CD14-positive monocyte (primary cell): ENCODE results near the gene LHFPL5. TPM values are rescaled to one million over a fixed set of nuclear protein-coding genes. Genes with fewer than 3 reads are reported as not detected.

Source experiments
- DNase-seq, 3 donors: peaks; one replicate each; pipeline ENCODE4 v3.0.0-alpha.2; 2011 to 2022
- H2AFZ ChIP-seq: 2 replicates; pipeline ENCODE4 v1.6.0; 2012; ENCODE audit warnings: mild to moderate bottlenecking, low read depth, low read length, inconsistent platforms; ENCODE audit not compliant: insufficient read depth, poor library complexity, severe bottlenecking
- H3K27ac ChIP-seq, 2 donors: 1 replicate in 1 of 2; 2 replicates in 1 of 2; pipeline ENCODE4 v1.5.1; 2012 to 2013; ENCODE audit warnings: low read length in 2 of 2, control low read depth in 1 of 2, inconsistent platforms in 1 of 2, low read depth in 1 of 2, mild to moderate bottlenecking in 1 of 2
- H3K27me3 ChIP-seq, 2 donors: one replicate each; pipeline versions ENCODE4 v1.6.0 to v1.6.1; 2011 to 2013; ENCODE audit warnings: low read length in 2 of 2; ENCODE audit not compliant: control insufficient read depth in 2 of 2, insufficient read depth in 2 of 2
- H3K36me3 ChIP-seq, 2 donors: replicated peaks in 1 of 2; 1 replicate in 1 of 2; 2 replicates in 1 of 2; pipeline versions ENCODE4 v1.5.1 to v1.6.1; 2012 to 2013; ENCODE audit warnings: low read length in 2 of 2, control low read depth in 1 of 2, inconsistent platforms in 1 of 2, mild to moderate bottlenecking in 1 of 2; ENCODE audit not compliant: insufficient read depth in 2 of 2, control insufficient read depth in 1 of 2
- H3K4me1 ChIP-seq, 2 donors: 1 replicate in 1 of 2; 2 replicates in 1 of 2; pipeline versions ENCODE4 v1.5.1 to v1.6.1; 2012 to 2013; ENCODE audit warnings: low read length in 2 of 2, control low read depth in 1 of 2, inconsistent platforms in 1 of 2, mild to moderate bottlenecking in 1 of 2, moderate library complexity in 1 of 2; ENCODE audit not compliant: insufficient read depth in 2 of 2, control insufficient read depth in 1 of 2
- H3K4me2 ChIP-seq: replicated peaks from 2 replicates; pipeline ENCODE3; 2012; ENCODE audit warnings: low read length, moderate library complexity, mild to moderate bottlenecking; ENCODE audit not compliant: poor library complexity, severe bottlenecking; ENCODE audit errors: extremely low read depth
- H3K4me3 ChIP-seq, 3 experiments: fragments of 200-600 bp in 1 of 3; sonication (generic) in 1 of 3; replicated peaks in 1 of 3; 1 replicate in 2 of 3; 2 replicates in 1 of 3; pipeline ENCODE4 v1.5.1; 2011 to 2013; ENCODE audit warnings: low read length in 3 of 3, mild to moderate bottlenecking in 3 of 3, control low read depth in 2 of 3, low read depth in 2 of 3, inconsistent platforms in 1 of 3, moderate library complexity in 1 of 3
- H3K79me2 ChIP-seq: 2 replicates; pipeline ENCODE4 v1.6.0; 2012; ENCODE audit warnings: mild to moderate bottlenecking, control low read depth, inconsistent platforms, low read length, moderate library complexity; ENCODE audit not compliant: insufficient read depth
- H3K9ac ChIP-seq: 2 replicates; pipeline ENCODE4 v1.6.0; 2017; ENCODE audit warnings: low read length, mild to moderate bottlenecking; ENCODE audit not compliant: insufficient read depth, poor library complexity, severe bottlenecking
- H3K9me3 ChIP-seq, 2 donors: replicated peaks in 1 of 2; 1 replicate in 1 of 2; 2 replicates in 1 of 2; pipeline versions ENCODE4 v1.5.1 to v1.6.1; 2012 to 2013; ENCODE audit warnings: low read length in 2 of 2, control low read depth in 1 of 2; ENCODE audit not compliant: control insufficient read depth in 1 of 2, insufficient read depth in 1 of 2
- H4K20me1 ChIP-seq: 2 replicates; pipeline ENCODE4 v1.6.0; 2012; ENCODE audit warnings: mild to moderate bottlenecking, low read length, control low read depth, moderate library complexity; ENCODE audit not compliant: insufficient read depth
- H3K27ac Mint-ChIP-seq, 7 donors: one replicate each; pipeline ENCODE4 v1.8.0; 2020; ENCODE audit warnings: mild to moderate bottlenecking in 7 of 7, mixed read lengths in 7 of 7, moderate library complexity in 6 of 7, inconsistent platforms in 2 of 7
- H3K27me3 Mint-ChIP-seq, 3 donors: one replicate each; pipeline ENCODE4 v1.8.0; 2021 to 2022; ENCODE audit warnings: low read depth in 3 of 3, mild to moderate bottlenecking in 3 of 3, mixed read lengths in 3 of 3, moderate library complexity in 3 of 3, inconsistent platforms in 1 of 3
- H3K36me3 Mint-ChIP-seq, 2 donors: one replicate each; pipeline ENCODE4 v1.8.0; 2020; ENCODE audit warnings: mixed read lengths in 2 of 2, inconsistent platforms in 1 of 2, mild to moderate bottlenecking in 1 of 2
- H3K4me1 Mint-ChIP-seq: one replicate; pipeline ENCODE4 v1.8.0; 2020; ENCODE audit warnings: mild to moderate bottlenecking, mixed read lengths
- H3K4me3 Mint-ChIP-seq, 2 donors: one replicate each; pipeline ENCODE4 v1.8.0; 2020; ENCODE audit warnings: mild to moderate bottlenecking in 2 of 2, mixed read lengths in 2 of 2, moderate library complexity in 1 of 2
- H3K9me3 Mint-ChIP-seq, 7 donors: one replicate each; pipeline ENCODE4 v1.8.0; 2020 to 2022; ENCODE audit warnings: mixed read lengths in 7 of 7, mild to moderate bottlenecking in 6 of 7, moderate library complexity in 6 of 7, inconsistent platforms in 2 of 7
- CTCF ChIP-seq: fragments of 200-600 bp; IDR thresholded peaks from one replicate; pipeline ENCODE4 v1.8.0; 2022; ENCODE audit warnings: antibody characterized with exemption, mild to moderate bottlenecking
- WGBS: methylation state at CpG from one replicate; pipeline ENCODE4 v1.1.5; 2013; ENCODE audit warnings: missing lambda C conversion rate; ENCODE audit not compliant: insufficient coverage; 5-methylcytosine and 5-hydroxymethylcytosine counted together
- intact Hi-C, 2 donors: fragments of 100-400 bp; cut with micrococcal nuclease; formaldehyde crosslinking; loops; one replicate each; pipeline versions ENCODE4 v1.15.0 to v1.15.1; 2023
- polyA plus RNA-seq, 3 donors: library from polyadenylated mRNA; depleted of rRNA in 1 of 3; unstranded in 2 of 3; stranded (reverse) in 1 of 3; fragments of 300-500 nt in 2 of 3; fragments of >200 nt in 1 of 3; fragmentation: Illumina TruSeq in 2 of 3; gene quantifications; 1 replicate in 2 of 3; 2 replicates in 1 of 3; pipeline ENCODE4 v1.2.3, GENCODE V29; 2012 to 2021

The LHFPL5 gene
- polyA plus RNA-seq, 3 donors, result not detected

- no peak overlapping the region for H3K27ac ChIP-seq
- peaks cover 0 to 11% (median 2%) of the 10 kb centered on the region in 7 donors for H3K9me3 Mint-ChIP-seq
- H3K4me3 ChIP-seq, result no peak overlapping the region
- H3K79me2 ChIP-seq, result no peaks in the 10 kb centered on the region
- H4K20me1 ChIP-seq, result no peaks in the 10 kb centered on the region
- intact Hi-C loops, result no loop called here
- peaks cover 0 to 3% of the 10 kb centered on the region in 2 donors for H3K9me3 ChIP-seq
- H3K27me3 Mint-ChIP-seq, result peaks cover 14 to 20% (median 17%) of the 10 kb centered on the region in 3 donors
- no peaks in the 10 kb centered on the region for H3K36me3 ChIP-seq
- DNase-seq, result no peak
- H2AFZ ChIP-seq, result no peak overlapping the region
- H3K36me3 Mint-ChIP-seq, result no peaks in the 10 kb centered on the region
- 97% methylated on average over 3 of the region's 4 CpGs for WGBS
- H3K4me3 Mint-ChIP-seq, result no peak overlapping the region
- no peak overlapping the region for H3K9ac ChIP-seq
- H3K4me1 Mint-ChIP-seq, result peaks cover 9% of the 10 kb centered on the region
- no peaks in the 10 kb centered on the region for H3K4me1 ChIP-seq
- H3K27ac Mint-ChIP-seq, result no peak overlapping the region
- peaks cover 5 to 9% of the 10 kb centered on the region in 2 donors for H3K27me3 ChIP-seq
- TF ChIP-seq CTCF, result no peak
- no peak overlapping the region for H3K4me2 ChIP-seq
Observed at GRCh38 chr6:35769211-35769610, 35.9 kb upstream of the LHFPL5 start.

- Histone ChIP-seq H2AFZ (no peak overlapping the region), H3K27me3 (peaks cover 0 to 9% of the 10 kb centered on the region in 2 donors), H3K9ac (no peak overlapping the region), H3K9me3 (no peaks in the 10 kb centered on the region), H4K20me1 (no peaks in the 10 kb centered on the region), H3K36me3 (no peaks in the 10 kb centered on the region), H3K4me1 (peaks cover under 1 to 3% of the 10 kb centered on the region in 2 donors), H3K4me2 (no peak overlapping the region), H3K27ac (no peak overlapping the region), H3K79me2 (no peaks in the 10 kb centered on the region), H3K4me3 (no peak overlapping the region)
- intact Hi-C loops, result loop anchor here in 1 of 2 donors (10.0 kb wide), 1 partner anchor 184 kb away; no protein-coding TSS in a partner anchor
- no peak overlapping the region for H3K27ac Mint-ChIP-seq
- DNase-seq, result no peak
- no peak for TF ChIP-seq CTCF
- peaks cover 8 to 10% (median 10%) of the 10 kb centered on the region in 3 donors for H3K27me3 Mint-ChIP-seq
- H3K9me3 Mint-ChIP-seq, result peaks cover 0 to 2% (median 0%) of the 10 kb centered on the region in 7 donors
- H3K4me1 Mint-ChIP-seq, result peaks cover 11% of the 10 kb centered on the region
- no peak overlapping the region for H3K4me3 Mint-ChIP-seq
- H3K36me3 Mint-ChIP-seq, result peaks cover 0 to 3% of the 10 kb centered on the region in 2 donors
- WGBS, result 81% methylated on average over 2 of the region's 5 CpGs
Observed at GRCh38 chr6:35771343-35771627, 33.9 kb upstream of the LHFPL5 start.
